WTC11 (cell line): ENCODE data around the gene PRRG2.

ENCODE experiments used
- SMAD3 ChIP-seq: sonication (generic); formaldehyde crosslinking; IDR thresholded peaks from 2 replicates; pipeline ENCODE4 v1.8.0; 2022; ENCODE audit warnings: missing genetic modification reagents, mild to moderate bottlenecking, borderline replicate concordance
- TF ChIP-seq, protein P1 (sequence below): sonication (generic); formaldehyde crosslinking; conservative IDR thresholded peaks from 2 replicates; pipeline ENCODE4 v1.8.1; 2023; ENCODE audit warnings: mild to moderate bottlenecking, low read depth, missing genetic modification reagents, moderate library complexity
- TF ChIP-seq, protein P2 (sequence below): fragments of 200-600 bp; IDR thresholded peaks from 2 replicates; pipeline ENCODE4 v1.8.0; 2022; ENCODE audit warnings: antibody characterized with exemption

DNA sequence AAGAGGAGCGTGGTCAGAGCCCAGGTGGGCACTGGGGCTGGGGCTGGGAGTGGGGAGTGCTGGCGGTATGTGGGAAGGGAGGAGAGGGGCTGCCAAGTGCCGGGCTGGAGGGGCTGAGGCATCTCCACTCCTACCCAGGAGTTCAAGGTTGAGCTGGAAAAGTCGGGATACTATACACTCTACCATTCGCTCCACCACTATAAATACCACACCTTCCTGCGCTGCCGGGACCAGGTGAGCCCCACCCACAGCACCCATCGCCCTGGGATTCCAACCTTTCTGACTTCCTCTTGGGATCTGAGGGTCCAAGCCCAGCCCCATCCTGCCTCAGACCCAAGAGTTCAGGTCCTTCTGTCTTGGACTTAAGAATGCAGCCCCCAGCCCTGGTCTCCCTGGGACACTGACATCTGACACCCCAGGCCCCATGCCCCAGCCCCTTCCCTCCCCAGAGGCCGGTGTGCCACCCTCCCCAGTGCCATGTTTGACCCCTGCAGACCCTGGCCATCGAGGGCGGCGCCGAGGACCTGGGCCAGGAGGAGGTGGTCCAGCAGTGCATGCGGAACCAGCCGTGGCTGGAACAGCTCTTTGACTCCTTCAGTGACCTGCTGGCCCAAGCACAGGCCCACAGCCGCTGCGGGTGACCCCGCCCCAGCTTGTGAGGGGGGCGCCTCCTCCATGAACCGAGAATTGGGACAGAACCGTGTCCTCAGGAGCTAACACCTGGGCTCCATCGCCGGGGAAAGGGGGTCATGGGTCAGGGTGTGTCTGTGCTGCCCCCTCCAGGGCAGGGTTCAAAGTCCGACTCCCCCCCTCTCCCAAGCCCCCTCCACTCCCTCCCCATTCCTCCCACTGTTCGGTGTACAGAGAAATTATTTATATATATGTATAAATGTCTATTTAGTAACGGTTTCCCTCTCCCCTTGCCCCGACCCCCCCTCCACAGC, 44.1 kb downstream of the PRRG2 start:
- TF ChIP-seq, protein P1, sequence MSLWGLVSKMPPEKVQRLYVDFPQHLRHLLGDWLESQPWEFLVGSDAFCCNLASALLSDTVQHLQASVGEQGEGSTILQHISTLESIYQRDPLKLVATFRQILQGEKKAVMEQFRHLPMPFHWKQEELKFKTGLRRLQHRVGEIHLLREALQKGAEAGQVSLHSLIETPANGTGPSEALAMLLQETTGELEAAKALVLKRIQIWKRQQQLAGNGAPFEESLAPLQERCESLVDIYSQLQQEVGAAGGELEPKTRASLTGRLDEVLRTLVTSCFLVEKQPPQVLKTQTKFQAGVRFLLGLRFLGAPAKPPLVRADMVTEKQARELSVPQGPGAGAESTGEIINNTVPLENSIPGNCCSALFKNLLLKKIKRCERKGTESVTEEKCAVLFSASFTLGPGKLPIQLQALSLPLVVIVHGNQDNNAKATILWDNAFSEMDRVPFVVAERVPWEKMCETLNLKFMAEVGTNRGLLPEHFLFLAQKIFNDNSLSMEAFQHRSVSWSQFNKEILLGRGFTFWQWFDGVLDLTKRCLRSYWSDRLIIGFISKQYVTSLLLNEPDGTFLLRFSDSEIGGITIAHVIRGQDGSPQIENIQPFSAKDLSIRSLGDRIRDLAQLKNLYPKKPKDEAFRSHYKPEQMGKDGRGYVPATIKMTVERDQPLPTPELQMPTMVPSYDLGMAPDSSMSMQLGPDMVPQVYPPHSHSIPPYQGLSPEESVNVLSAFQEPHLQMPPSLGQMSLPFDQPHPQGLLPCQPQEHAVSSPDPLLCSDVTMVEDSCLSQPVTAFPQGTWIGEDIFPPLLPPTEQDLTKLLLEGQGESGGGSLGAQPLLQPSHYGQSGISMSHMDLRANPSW (CRISPR knock-in tag): no peak
- TF ChIP-seq, protein P2, sequence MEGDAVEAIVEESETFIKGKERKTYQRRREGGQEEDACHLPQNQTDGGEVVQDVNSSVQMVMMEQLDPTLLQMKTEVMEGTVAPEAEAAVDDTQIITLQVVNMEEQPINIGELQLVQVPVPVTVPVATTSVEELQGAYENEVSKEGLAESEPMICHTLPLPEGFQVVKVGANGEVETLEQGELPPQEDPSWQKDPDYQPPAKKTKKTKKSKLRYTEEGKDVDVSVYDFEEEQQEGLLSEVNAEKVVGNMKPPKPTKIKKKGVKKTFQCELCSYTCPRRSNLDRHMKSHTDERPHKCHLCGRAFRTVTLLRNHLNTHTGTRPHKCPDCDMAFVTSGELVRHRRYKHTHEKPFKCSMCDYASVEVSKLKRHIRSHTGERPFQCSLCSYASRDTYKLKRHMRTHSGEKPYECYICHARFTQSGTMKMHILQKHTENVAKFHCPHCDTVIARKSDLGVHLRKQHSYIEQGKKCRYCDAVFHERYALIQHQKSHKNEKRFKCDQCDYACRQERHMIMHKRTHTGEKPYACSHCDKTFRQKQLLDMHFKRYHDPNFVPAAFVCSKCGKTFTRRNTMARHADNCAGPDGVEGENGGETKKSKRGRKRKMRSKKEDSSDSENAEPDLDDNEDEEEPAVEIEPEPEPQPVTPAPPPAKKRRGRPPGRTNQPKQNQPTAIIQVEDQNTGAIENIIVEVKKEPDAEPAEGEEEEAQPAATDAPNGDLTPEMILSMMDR: no peak
- TF ChIP-seq SMAD3 (CRISPR knock-in tag): no peak
